OCI-LY3 (cell line): ENCODE results near the gene TMEM119.

ENCODE experiments used
- CTCF ChIP-seq: fragments of 200-600, 300-600 bp; sonication (generic); IDR thresholded peaks from 2 replicates; pipeline ENCODE4 v1.5.1; 2014; ENCODE audit warnings: antibody characterized with exemption, low read length, low read depth
- EZH2phosphoT487 ChIP-seq: fragments of 200-600 bp; shearing (Covaris generic); IDR thresholded peaks from 2 replicates; pipeline ENCODE4 v1.6.1; 2018; ENCODE audit warnings: antibody characterized with exemption, mixed run types, low read depth

- TF ChIP-seq CTCF, result no peak
- TF ChIP-seq EZH2phosphoT487, result no peak
Observed at GRCh38 chr12:108614041-108614440, 16.2 kb upstream of the TMEM119 start.
